ENCODE data around the gene CSNK1A1. TPM values are rescaled to one million over a fixed set of nuclear protein-coding genes. Genes with fewer than 3 reads are reported as not detected.

CSNK1A1 gene
- total and polyA plus RNA-seq, 5 donors from 2014 or later = 134 to 234 (median 148) TPM

DNA sequence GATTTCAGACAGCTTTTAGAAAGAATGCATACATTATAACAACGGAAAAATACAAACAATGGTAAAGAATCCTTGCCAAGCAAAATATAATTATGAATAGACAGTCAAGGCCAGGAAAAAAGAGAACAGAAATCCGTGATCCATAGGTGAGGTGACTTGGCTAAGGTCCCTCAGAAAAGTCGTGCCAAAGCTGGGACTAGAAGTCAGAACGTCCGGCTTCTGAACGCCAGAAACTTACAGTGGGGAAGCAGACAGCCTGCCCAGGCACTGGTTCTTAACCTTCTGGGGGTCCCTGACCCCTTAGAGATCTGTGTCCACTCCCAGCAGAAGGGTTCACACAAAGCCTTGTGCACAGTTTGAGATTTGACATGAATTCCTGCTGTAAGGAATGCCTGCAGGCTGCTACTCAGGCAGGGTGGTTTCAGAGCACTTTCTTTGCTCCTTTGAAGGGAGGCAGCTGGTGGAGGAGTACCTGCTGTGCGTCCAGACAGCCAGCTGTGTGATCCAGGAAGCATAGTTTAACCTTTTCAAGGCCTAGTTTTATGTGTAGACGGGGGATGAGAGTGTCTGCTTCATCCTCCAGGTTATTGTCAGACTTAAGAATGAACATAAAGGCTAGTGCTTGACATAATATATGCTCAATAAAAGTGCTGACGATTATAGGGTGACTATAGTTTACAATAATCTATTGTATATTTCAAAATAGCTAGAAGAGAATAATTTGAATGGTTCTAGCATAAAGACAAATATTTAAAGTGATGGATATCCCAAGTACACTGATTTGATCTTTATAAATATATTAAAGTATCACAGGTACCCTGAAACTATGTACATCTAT lies 30.9 kb upstream of the CSNK1A1 start:
- Histone ChIP-seq H3K4me3 (ENCODE audit: low read depth, low read length) (peak overlapping the region; percentile 61), H3K27ac (ENCODE audit: insufficient read depth, low read length, poor library complexity, severe bottlenecking) (no peak overlapping the region), H3K4me1 (ENCODE audit: control insufficient read depth, insufficient read depth, low read length, poor library complexity, severe bottlenecking) (peaks cover 12% of the 10 kb centered on the region), H3K9me3 (ENCODE audit: control insufficient read depth in 2 of 2, low read length in 2 of 2) (no peaks in the 10 kb centered on the region), H3K36me3 (ENCODE audit: control insufficient read depth, insufficient read depth, low read length) (no peaks in the 10 kb centered on the region), H3K27me3 (ENCODE audit: control insufficient read depth, insufficient read depth, low read length) (no peaks in the 10 kb centered on the region)
- no peak for DNase-seq
- peaks cover 18% of the 10 kb centered on the region for H3K27me3 Mint-ChIP-seq
- H3K4me3 Mint-ChIP-seq = peak overlapping the region in 3 of 4 donors; percentile 78 to 85 (median 84)
- no peaks in the 10 kb centered on the region for H3K36me3 Mint-ChIP-seq
- no peak for ATAC-seq (ENCODE audit: low read depth in 2 of 2)
- H3K27ac Mint-ChIP-seq = peak overlapping the region in 1 of 3 donors; percentile 65
- H3K4me1 Mint-ChIP-seq = peaks cover 5 to 7% (median 7%) of the 10 kb centered on the region in 4 donors
- no peaks in the 10 kb centered on the region for H3K9me3 Mint-ChIP-seq

DNA sequence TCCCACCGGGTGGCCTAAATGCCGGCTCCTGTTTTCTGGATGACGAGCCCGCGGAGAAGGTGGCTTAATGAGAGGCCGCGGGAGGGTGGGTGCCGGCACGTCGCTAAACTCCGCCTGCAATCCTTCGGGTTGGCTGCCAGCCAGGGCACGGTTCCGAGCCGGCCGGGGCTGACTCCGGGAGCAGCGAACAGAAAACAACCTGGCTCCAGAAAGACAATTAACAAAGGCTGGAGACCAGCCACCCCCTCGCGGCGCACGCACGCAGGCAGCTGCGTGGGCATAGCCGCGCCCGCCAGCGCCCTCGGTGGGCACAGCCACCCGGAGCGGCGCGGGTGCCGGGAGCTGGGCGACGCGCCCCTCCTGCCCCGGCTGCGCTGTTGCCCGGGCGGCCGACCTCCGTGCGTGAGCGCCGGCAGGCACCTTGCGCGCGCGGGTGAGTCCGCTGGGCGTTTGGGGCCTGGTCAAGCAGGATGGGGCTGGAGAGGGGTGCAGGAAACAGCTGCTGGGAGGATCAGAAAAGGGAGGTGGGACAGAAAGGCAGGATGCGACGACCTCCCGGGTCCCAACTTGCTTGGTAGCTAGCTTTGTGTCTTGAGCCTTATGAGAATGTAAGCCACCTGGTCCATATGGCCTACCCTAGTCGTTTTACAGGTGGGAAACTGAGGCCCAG lies 30.1 kb upstream of the CSNK1A1 start, which contains the start of gene ARHGEF37:
TSS of gene ARHGEF37 (plus strand) at position 307 of the 670 bp plus-strand sequence. CDS start 16,272 bp downstream, outside the sequence.
- Mint-ChIP-seq H3K9me3 (no peaks in the 10 kb centered on the region), H3K36me3 (no peaks in the 10 kb centered on the region), H3K4me1 (peaks cover 5 to 12% (median 10%) of the 10 kb centered on the region in 4 donors), H3K27ac (peak within 1 kb of the TSS in 1 of 3 donors; percentile 65), H3K4me3 (peak within 1 kb of the TSS; percentile 58 to 86 (median 82)), H3K27me3 (peaks cover 18% of the 10 kb centered on the region)
- peak within 1 kb of the TSS; percentile 61 for H3K4me3 ChIP-seq (ENCODE audit: low read depth, low read length)
- H3K4me1 ChIP-seq (ENCODE audit: control insufficient read depth, insufficient read depth, low read length, poor library complexity, severe bottlenecking) = peaks cover 12% of the 10 kb centered on the region
- peak; percentile 7 to 37 (median 30) for DNase-seq
- H3K9me3 ChIP-seq (ENCODE audit: control insufficient read depth in 2 of 2, low read length in 2 of 2) = no peaks in the 10 kb centered on the region
- H3K27ac ChIP-seq (ENCODE audit: insufficient read depth, low read length, poor library complexity, severe bottlenecking) = no peak within 1 kb of the TSS
- no peaks in the 10 kb centered on the region for H3K27me3 ChIP-seq (ENCODE audit: control insufficient read depth, insufficient read depth, low read length)
- peak; percentile 67 to 71 for ATAC-seq (ENCODE audit: low read depth in 2 of 2)
- no peaks in the 10 kb centered on the region for H3K36me3 ChIP-seq (ENCODE audit: control insufficient read depth, insufficient read depth, low read length)

DNA sequence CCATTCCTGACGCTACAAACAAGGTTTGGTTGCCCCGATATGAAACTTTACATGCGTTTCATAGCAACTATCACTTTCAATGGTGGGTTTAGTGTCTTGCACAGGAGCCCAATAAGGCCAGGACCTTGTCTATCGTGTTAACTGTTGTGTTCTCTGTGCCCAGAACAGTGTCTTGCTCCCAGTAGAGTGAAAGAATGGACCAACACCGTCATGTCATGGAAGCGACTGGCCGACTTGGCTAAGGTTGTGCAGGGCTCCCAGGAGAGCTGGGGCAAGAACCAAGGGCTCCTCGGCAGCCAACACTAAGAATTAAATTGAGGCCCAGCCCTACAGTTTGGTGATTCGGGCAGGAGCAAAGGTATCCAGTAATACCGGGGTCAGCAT lies 29.6 kb upstream of the CSNK1A1 start:
- Histone ChIP-seq H3K4me3 (ENCODE audit: low read depth, low read length) (peak overlapping the region; percentile 58), H3K27ac (ENCODE audit: insufficient read depth, low read length, poor library complexity, severe bottlenecking) (no peak overlapping the region), H3K36me3 (ENCODE audit: control insufficient read depth, insufficient read depth, low read length) (no peaks in the 10 kb centered on the region), H3K9me3 (ENCODE audit: control insufficient read depth in 2 of 2, low read length in 2 of 2) (no peaks in the 10 kb centered on the region), H3K4me1 (ENCODE audit: control insufficient read depth, insufficient read depth, low read length, poor library complexity, severe bottlenecking) (peaks cover 16% of the 10 kb centered on the region), H3K27me3 (ENCODE audit: control insufficient read depth, insufficient read depth, low read length) (no peaks in the 10 kb centered on the region)
- Mint-ChIP-seq H3K27me3 (peaks cover 18% of the 10 kb centered on the region), H3K9me3 (no peaks in the 10 kb centered on the region), H3K4me1 (peaks cover 5 to 17% (median 12%) of the 10 kb centered on the region in 4 donors), H3K4me3 (peak overlapping the region; percentile 58 to 86 (median 82)), H3K27ac (peak overlapping the region in 1 of 3 donors; percentile 31), H3K36me3 (no peaks in the 10 kb centered on the region)
- DNase-seq (no peak), ATAC-seq (ENCODE audit: low read depth in 2 of 2) (no peak)

GRCh38 chr5:149578896-149579295 lies 27.7 kb upstream of the CSNK1A1 start:
- Histone ChIP-seq H3K27me3 (ENCODE audit: control insufficient read depth, insufficient read depth, low read length) (no peaks in the 10 kb centered on the region), H3K9me3 (ENCODE audit: control insufficient read depth in 2 of 2, low read length in 2 of 2) (no peaks in the 10 kb centered on the region), H3K4me1 (ENCODE audit: control insufficient read depth, insufficient read depth, low read length, poor library complexity, severe bottlenecking) (peaks cover 16% of the 10 kb centered on the region), H3K27ac (ENCODE audit: insufficient read depth, low read length, poor library complexity, severe bottlenecking) (no peak overlapping the region), H3K36me3 (ENCODE audit: control insufficient read depth, insufficient read depth, low read length) (no peaks in the 10 kb centered on the region), H3K4me3 (ENCODE audit: low read depth, low read length) (no peak overlapping the region)
- ATAC-seq (ENCODE audit: low read depth in 2 of 2) (no peak), DNase-seq (no peak)
- H3K9me3 Mint-ChIP-seq = no peaks in the 10 kb centered on the region
- no peaks in the 10 kb centered on the region for H3K36me3 Mint-ChIP-seq
- no peak overlapping the region for H3K27ac Mint-ChIP-seq
- H3K27me3 Mint-ChIP-seq = peaks cover 18% of the 10 kb centered on the region
- H3K4me3 Mint-ChIP-seq = no peak overlapping the region
- peaks cover 5 to 18% (median 12%) of the 10 kb centered on the region in 4 donors for H3K4me1 Mint-ChIP-seq

DNA sequence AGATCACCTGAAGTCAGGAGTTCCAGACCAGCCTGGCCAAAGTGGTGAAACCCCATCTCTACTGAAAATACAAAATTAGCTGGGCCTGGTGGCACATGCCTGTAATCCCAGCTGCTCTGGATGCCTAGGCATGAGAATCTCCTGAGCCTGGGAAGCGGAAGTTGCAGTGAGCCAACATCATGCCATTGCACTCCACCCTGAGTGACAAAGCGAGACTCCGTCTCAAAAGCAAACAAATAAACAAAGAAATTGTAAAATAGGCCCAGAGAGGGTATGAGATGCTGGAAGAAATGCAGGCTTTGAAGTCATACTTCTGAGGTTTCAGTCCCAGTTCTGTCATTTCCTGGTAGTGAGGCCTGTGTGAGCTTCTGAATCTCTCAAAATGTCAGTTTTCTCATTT lies 24.8 kb upstream of the CSNK1A1 start:
- peak in 2 of 3 donors; percentile 12 to 68 for DNase-seq
- peak overlapping the region; percentile 71 to 91 (median 90) for H3K27ac Mint-ChIP-seq
- Histone ChIP-seq H3K36me3 (ENCODE audit: control insufficient read depth, insufficient read depth, low read length) (no peaks in the 10 kb centered on the region), H3K27me3 (ENCODE audit: control insufficient read depth, insufficient read depth, low read length) (no peaks in the 10 kb centered on the region), H3K4me3 (ENCODE audit: low read depth, low read length) (no peak overlapping the region), H3K4me1 (ENCODE audit: control insufficient read depth, insufficient read depth, low read length, poor library complexity, severe bottlenecking) (peaks cover 8% of the 10 kb centered on the region), H3K27ac (ENCODE audit: insufficient read depth, low read length, poor library complexity, severe bottlenecking) (no peak overlapping the region), H3K9me3 (ENCODE audit: control insufficient read depth in 2 of 2, low read length in 2 of 2) (no peaks in the 10 kb centered on the region)
- H3K4me1 Mint-ChIP-seq = peaks cover 5 to 18% (median 12%) of the 10 kb centered on the region in 4 donors
- peak; percentile 78 to 79 for ATAC-seq (ENCODE audit: low read depth in 2 of 2)
- no peaks in the 10 kb centered on the region for H3K9me3 Mint-ChIP-seq
- H3K27me3 Mint-ChIP-seq = peaks cover 4% of the 10 kb centered on the region
- H3K4me3 Mint-ChIP-seq = no peak overlapping the region
- no peaks in the 10 kb centered on the region for H3K36me3 Mint-ChIP-seq

- H3K27ac ChIP-seq (ENCODE audit: insufficient read depth, low read length, poor library complexity, severe bottlenecking) = no peak overlapping the region
- DNase-seq = no peak
- no peak for ATAC-seq (ENCODE audit: low read depth in 2 of 2)
These were observed 23.9 kb upstream of the CSNK1A1 start for GRCh38 chr5:149575131-149575530.

GRCh38 chr5:149572576-149573231 lies 21.5 kb upstream of the CSNK1A1 start:
- Histone ChIP-seq H3K9me3 (ENCODE audit: control insufficient read depth in 2 of 2, low read length in 2 of 2) (no peaks in the 10 kb centered on the region), H3K27me3 (ENCODE audit: control insufficient read depth, insufficient read depth, low read length) (no peaks in the 10 kb centered on the region), H3K4me1 (ENCODE audit: control insufficient read depth, insufficient read depth, low read length, poor library complexity, severe bottlenecking) (peaks cover 4% of the 10 kb centered on the region), H3K4me3 (ENCODE audit: low read depth, low read length) (no peak overlapping the region), H3K27ac (ENCODE audit: insufficient read depth, low read length, poor library complexity, severe bottlenecking) (no peak overlapping the region), H3K36me3 (ENCODE audit: control insufficient read depth, insufficient read depth, low read length) (no peaks in the 10 kb centered on the region)
- no peaks in the 10 kb centered on the region for H3K27me3 Mint-ChIP-seq
- no peak overlapping the region for H3K4me3 Mint-ChIP-seq
- DNase-seq (no peak), ATAC-seq (ENCODE audit: low read depth in 2 of 2) (no peak)
- H3K36me3 Mint-ChIP-seq = no peaks in the 10 kb centered on the region
- peaks cover 0 to 11% (median 6%) of the 10 kb centered on the region in 4 donors for H3K4me1 Mint-ChIP-seq
- no peaks in the 10 kb centered on the region for H3K9me3 Mint-ChIP-seq
- H3K27ac Mint-ChIP-seq = peak overlapping the region in 1 of 3 donors; percentile 5

More at GRCh38 chr5:149575131-149575530, 23.9 kb upstream of the CSNK1A1 start:
- H3K4me3 ChIP-seq (ENCODE audit: low read depth, low read length) = no peak overlapping the region
- H3K4me1 Mint-ChIP-seq = peaks cover 0 to 11% (median 6%) of the 10 kb centered on the region in 4 donors
- no peaks in the 10 kb centered on the region for H3K9me3 Mint-ChIP-seq
- H3K4me3 Mint-ChIP-seq = no peak overlapping the region
- H3K36me3 Mint-ChIP-seq = no peaks in the 10 kb centered on the region
- H3K36me3 ChIP-seq (ENCODE audit: control insufficient read depth, insufficient read depth, low read length) = no peaks in the 10 kb centered on the region
- H3K27me3 ChIP-seq (ENCODE audit: control insufficient read depth, insufficient read depth, low read length) = no peaks in the 10 kb centered on the region
- no peak overlapping the region for H3K27ac Mint-ChIP-seq
- peaks cover 4% of the 10 kb centered on the region for H3K4me1 ChIP-seq (ENCODE audit: control insufficient read depth, insufficient read depth, low read length, poor library complexity, severe bottlenecking)
- H3K27me3 Mint-ChIP-seq = no peaks in the 10 kb centered on the region
- no peaks in the 10 kb centered on the region for H3K9me3 ChIP-seq (ENCODE audit: control insufficient read depth in 2 of 2, low read length in 2 of 2)
